Mammary epithelial cell (primary cell): ENCODE measurements around the gene PLCD1.

Experiments used
- CTCF ChIP-seq, 2 donors: IDR thresholded peaks in 1 of 2; conservative IDR thresholded peaks in 1 of 2; 2 replicates each; pipeline ENCODE4 v1.5.1; 2011 to 2012; ENCODE audit warnings: inconsistent platforms in 2 of 2, low read length in 2 of 2, mild to moderate bottlenecking in 2 of 2, control low read depth in 1 of 2, low read depth in 1 of 2; ENCODE audit not compliant: insufficient read depth in 1 of 2; ENCODE audit errors: extremely low read depth in 1 of 2
- EZH2 ChIP-seq: IDR thresholded peaks from 2 replicates; pipeline ENCODE4 v1.6.1; 2012; ENCODE audit warnings: low read length, inconsistent platforms, borderline replicate concordance

GRCh38 chr3:38001456-38002081, 27.9 kb downstream of the PLCD1 start:
- TF ChIP-seq CTCF (conservative IDR thresholded peaks at IDR 0.05 in 1 of 2, IDR thresholded peaks at IDR 0.05 in 1 of 2; ENCODE audit: extremely low read depth in 1 of 2, insufficient read depth in 1 of 2, low read depth in 1 of 2, low read length in 2 of 2) (peak in 1 of 2 donors; percentile 41), EZH2 (no peak)
